Ramos (cell line): ENCODE data around the gene SEMA3A.

ENCODE experiments used
- in situ Hi-C: fragments of 300-500 bp; cut with MboI; formaldehyde crosslinking; loops from one replicate; pipeline ENCODE4 v1.14.3; 2022; ENCODE audit warnings: low sequenced_read_pairs; ENCODE audit not compliant: unreplicated experiment

SEMA3A gene

DNA sequence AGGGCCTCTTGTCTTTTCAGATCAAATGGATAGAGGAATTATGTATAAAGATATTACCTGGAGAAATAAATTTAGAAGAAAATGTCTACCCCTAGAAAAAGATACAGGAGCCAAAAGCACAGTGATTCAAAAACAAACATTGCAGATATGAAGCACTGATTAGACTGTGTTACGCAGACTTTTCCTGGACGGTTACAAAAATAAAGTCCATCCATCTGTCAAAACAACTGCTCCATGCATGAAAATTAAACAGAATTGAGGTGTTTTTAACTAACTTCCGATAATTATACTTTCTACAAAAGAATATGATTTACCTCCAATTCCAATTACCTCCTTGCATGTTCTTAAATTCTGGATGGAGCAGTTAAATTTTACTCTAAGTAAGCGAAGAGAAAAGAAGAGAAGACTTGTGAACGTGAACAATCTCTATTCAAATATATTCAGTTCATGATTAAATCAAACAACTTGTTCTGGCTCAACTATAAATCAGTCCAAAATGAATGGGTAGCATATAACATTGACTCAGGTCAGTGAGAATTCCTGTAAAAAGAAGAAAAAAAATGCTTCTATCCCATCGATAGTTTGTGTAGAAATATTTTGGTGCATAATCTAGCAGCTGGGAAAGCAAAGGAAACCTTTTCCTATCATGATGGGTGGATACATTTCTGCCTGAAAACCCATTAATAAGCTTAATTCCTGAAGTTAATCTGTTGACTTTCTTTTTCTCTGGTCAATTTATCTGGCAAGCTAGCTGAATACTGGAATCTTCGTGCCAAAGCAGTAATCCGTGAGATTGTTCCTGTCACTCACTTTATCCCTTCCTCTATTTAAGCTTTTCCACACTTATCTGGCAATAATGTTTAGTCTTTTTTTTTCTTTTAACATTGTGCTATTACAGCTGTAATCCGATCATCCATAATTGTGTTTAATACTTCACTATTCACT lies 80.4 kb downstream of the SEMA3A start:
- in situ Hi-C loops, result no loop called here

GRCh38 chr7:84113286-84113685 lies 81.3 kb downstream of the SEMA3A start:
- in situ Hi-C loops, result no loop called here

GRCh38 chr7:84112771-84113170 lies 81.8 kb downstream of the SEMA3A start:
- in situ Hi-C loops, result no loop called here

- in situ Hi-C loops, result no loop called here
Measured at GRCh38 chr7:84111842-84112241, 82.7 kb downstream of the SEMA3A start.

DNA sequence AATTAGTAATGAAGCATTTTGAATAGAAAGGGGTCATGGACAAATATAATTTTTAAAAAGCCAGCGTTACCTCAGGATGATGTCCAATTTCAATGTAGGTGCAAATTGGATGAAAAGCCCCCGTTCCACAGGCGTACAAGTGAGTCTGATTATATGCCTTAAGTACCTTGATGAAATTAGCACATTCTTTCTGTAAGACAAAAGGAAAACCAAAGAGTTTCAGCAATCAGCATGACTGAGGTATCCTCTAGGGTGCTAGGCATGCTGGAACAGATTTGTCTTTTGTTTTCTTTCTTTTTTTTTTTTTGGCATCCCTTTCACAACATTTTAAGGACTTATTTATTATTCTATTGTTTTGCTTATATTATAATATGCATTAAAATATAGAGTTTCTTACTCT lies 84.2 kb downstream of the SEMA3A start:
- in situ Hi-C loops, result no loop called here

DNA sequence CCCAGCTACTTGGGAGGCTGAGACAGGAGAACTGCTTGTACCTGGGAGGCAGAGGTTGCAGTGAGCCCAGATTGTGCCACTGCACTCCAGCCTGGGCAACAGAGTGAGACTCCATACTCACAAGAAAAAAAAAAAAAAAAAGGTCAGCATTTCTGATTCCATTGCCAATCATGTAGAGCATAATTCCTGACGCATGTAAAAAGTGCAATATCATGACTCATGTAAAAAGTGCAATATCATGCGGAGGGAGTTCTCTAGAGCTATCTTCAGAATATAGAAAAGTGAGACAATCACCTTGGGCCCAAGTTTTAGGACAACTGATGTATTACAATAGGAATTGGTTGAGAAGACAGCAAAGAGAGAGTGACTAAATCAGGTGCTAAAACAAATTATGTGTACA lies 85.8 kb downstream of the SEMA3A start:
- in situ Hi-C loops, result no loop called here

- in situ Hi-C loops, result no loop called here
Measured at GRCh38 chr7:84108119-84108518, 86.5 kb downstream of the SEMA3A start.

GRCh38 chr7:84107259-84107658 lies 87.3 kb downstream of the SEMA3A start:
- in situ Hi-C loops, result no loop called here

DNA sequence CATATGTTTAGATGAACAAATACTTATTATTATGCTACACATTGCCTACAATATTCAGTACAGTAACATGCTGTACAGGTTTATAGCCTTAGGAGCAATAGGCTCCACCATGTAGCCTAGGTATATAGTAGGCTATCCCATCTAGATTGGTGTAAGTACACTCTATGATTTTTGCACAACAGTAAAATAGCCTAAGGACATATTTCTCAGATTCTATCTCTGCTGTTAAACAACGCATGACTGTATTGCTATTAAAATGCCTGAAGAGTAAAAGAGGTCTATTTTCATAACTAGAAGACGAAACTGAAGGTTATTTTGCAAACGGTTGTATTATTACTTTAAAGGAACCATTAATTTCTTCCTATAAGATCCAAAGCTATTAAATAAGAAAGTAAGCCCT lies 88.3 kb downstream of the SEMA3A start:
- in situ Hi-C loops, result no loop called here

- in situ Hi-C loops, result no loop called here
Measured at GRCh38 chr7:84105586-84105985, 89.0 kb downstream of the SEMA3A start.

DNA sequence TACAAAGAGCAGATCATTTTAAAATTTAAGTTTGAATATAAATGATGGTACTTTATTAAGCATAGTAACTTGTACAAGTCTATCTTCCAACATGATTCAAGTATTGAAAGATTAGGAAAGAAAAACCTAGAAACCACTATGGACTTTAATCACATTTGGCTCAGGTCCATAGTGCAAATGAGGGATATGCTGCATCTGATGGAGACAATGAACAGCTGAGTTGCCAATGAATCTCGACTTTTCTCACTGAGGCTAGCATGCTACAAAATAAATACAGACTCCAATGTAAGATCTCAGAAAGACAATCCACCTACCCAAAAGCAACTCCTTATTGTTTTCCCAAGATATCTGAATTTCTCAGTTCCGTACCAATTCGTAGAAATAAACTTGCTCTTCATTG lies 89.8 kb downstream of the SEMA3A start:
- in situ Hi-C loops, result no loop called here

- in situ Hi-C loops, result no loop called here
Measured at GRCh38 chr7:84102213-84102612, 92.4 kb downstream of the SEMA3A start.

DNA sequence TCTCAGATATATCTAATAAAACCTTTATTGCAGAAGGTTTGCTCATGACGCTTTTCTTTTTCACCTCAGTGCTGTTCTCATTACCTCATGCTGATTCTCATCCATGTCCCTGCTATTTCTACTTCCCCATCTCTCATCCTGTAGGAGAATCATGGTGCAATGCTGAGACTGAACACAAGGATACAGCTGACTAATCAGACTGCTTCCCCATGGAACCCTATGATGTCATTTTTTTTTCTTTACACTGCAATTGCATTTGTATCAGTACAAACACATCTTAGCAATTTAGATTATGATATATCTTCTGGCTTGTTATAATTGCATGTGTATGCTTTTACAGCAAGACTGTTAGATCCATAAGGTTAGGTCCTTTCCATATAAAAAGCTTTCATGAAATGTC lies 93.7 kb downstream of the SEMA3A start:
- in situ Hi-C loops, result no loop called here

GRCh38 chr7:84095971-84096370 lies 98.6 kb downstream of the SEMA3A start:
- in situ Hi-C loops, result no loop called here

DNA sequence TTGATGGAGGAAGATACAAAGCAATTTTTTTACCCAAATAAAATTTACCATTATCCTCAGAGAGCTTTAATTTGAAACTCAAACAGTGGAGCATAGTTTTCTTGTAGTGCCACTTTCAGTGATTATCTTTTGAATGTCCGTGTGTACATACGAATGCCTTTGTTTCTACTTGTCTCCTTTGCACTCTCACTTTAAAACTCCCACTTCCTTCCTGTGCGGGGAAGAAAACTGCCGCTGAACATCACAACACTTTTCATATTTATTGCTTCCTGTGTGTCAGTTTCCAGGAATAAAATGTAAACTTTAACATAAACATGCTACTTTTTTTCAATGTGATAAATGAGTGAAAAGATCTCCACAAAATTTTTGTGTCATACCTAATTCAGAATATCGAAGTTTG lies 102.4 kb downstream of the SEMA3A start:
- in situ Hi-C loops, result no loop called here

GRCh38 chr7:84091318-84091717 lies 103.3 kb downstream of the SEMA3A start:
- in situ Hi-C loops, result no loop called here

DNA sequence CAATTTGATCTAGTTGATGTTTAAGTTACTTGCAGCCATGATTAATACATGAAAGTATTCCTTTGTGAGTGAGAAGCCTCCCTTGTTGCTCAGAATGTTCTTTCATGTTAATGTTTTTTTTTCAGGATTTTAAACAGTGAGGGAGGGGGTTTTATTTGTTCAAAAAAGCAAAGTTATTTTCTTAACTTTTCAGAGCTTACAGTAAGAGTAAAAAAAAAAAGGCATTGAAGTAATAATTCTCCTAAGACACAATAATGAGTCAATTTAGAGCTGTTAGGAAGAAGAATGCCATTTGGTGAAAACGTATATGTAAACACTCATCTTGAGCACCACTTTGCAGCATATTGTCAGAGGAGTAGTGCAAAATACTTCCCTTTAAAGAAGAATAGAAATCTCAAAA lies 105.8 kb downstream of the SEMA3A start:
- in situ Hi-C loops, result no loop called here

DNA sequence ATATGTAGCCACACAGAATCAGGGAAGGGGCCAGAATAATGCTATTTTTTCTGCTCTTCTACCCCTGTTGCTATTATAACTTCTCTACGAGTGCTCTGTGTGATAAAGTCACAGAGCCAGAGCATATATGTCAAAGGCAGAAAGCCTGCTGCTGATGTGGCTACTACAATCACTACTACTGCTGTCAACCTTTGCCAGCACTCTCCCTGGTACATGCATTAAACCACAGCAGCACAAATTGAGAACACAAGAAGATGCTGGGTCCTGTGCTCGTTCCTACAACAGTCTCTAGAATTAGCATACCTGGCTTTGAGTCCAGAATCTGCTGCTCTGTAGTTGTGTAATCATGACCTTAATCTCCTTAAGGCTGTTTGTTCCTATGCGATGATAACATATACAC lies 108.6 kb downstream of the SEMA3A start:
- in situ Hi-C loops, result no loop called here

- in situ Hi-C loops, result no loop called here
Measured at GRCh38 chr7:84085147-84085546, 109.4 kb downstream of the SEMA3A start.

DNA sequence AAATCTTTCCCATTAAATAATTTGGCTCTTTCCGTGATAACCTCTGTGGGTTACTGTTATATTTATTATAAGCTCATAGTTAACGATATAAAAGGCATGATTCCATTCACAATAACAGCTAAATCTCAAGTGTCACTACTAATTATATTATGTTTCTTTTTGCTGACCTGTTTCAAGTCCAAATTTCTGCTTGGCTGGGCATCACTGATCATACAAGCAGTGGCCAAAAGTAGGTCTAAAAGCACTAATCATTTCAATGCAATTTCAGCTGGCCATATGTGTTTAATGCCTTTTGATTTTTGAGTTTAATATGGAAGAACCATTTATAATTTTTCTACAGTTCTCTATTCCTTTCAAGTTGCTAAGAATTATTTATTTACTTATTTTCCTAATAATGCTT lies 110.7 kb downstream of the SEMA3A start:
- in situ Hi-C loops, result no loop called here

DNA sequence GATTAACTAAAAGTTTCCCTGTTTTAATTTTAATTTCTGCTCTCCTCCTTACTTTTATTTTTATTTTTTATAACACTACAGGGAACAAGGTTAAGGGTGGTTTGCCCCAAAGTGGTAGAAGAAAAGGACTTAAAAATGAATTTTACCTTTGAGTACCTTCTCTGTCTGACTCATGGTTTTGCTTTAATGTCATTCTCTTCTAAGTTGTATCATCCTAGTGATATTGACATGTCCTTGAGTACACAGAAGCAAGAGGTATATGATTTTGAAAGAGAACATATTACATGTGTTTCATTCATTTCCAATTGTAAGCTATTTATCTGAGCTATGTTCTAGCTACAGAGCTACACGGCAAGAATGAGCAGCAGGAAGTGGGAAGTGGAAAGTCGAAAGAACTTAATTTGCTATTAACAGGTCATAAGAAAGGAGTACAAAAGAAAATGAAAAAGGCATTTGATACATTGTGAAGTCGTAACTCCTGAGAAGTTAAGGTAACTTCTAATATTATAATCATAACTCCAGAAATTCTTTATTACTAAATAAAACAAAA lies 112.5 kb downstream of the SEMA3A start:
- in situ Hi-C loops, result no loop called here

DNA sequence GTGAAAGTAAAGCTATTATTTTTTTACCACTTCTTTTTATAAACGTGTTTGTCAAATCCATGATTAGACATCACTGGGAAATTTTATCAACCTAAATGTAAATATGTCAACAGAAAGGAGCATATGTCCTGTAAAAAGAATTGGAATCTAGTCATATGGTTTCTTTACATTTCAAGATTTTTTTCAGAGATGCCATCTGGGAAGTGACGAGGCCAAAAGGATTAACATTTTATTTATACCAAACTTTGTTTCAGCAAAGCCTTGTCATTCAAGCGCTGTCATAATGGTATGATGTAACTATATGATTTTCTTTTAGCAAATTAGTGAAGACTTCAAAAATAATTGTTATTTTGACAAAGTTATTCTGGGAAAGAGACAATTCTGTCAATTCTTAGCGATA lies 117.3 kb downstream of the SEMA3A start:
- in situ Hi-C loops, result no loop called here
